Liver (tissue), 9 donors: ENCODE data around the gene ARHGAP30. TPM values are rescaled to one million over a fixed set of nuclear protein-coding genes. Genes with fewer than 3 reads are reported as not detected.

Source experiments
- DNase-seq: peaks from one replicate; pipeline ENCODE4 v3.0.0-alpha.2; 2017; ENCODE audit warnings: low spot score
- H3K27ac ChIP-seq, 2 donors: one replicate each; pipeline ENCODE4 v1.7.0; 2013; ENCODE audit warnings: inconsistent platforms in 2 of 2, low read length in 2 of 2, control low read depth in 1 of 2, low read depth in 1 of 2, mild to moderate bottlenecking in 1 of 2
- H3K27me3 ChIP-seq, 4 donors: one replicate each; pipeline versions ENCODE4 v1.6.1 to v1.7.0; 2013; ENCODE audit warnings: low read length in 3 of 4, inconsistent platforms in 1 of 4, mild to moderate bottlenecking in 1 of 4, moderate library complexity in 1 of 4; ENCODE audit not compliant: control insufficient read depth in 4 of 4, insufficient read depth in 4 of 4
- H3K36me3 ChIP-seq, 4 donors: one replicate each; pipeline versions ENCODE4 v1.6.1 to v1.7.0; 2013; ENCODE audit warnings: low read length in 3 of 4, mild to moderate bottlenecking in 3 of 4, low read depth in 1 of 4, moderate library complexity in 1 of 4; ENCODE audit not compliant: control insufficient read depth in 4 of 4, insufficient read depth in 3 of 4
- H3K4me1 ChIP-seq, 4 donors: one replicate each; pipeline versions ENCODE4 v1.6.1 to v1.7.0; 2013; ENCODE audit warnings: low read length in 3 of 4, mild to moderate bottlenecking in 3 of 4, moderate library complexity in 1 of 4; ENCODE audit not compliant: control insufficient read depth in 4 of 4, insufficient read depth in 4 of 4
- H3K4me3 ChIP-seq, 3 donors: one replicate each; pipeline versions ENCODE4 v1.6.1 to v1.7.0; 2013; ENCODE audit warnings: low read length in 3 of 3, control low read depth in 1 of 3, low read depth in 1 of 3, mild to moderate bottlenecking in 1 of 3
- H3K9ac ChIP-seq, 2 donors: one replicate each; pipeline ENCODE4 v1.7.0; 2013; ENCODE audit warnings: low read length in 2 of 2, mild to moderate bottlenecking in 2 of 2, moderate library complexity in 2 of 2, control low read depth in 1 of 2, low read depth in 1 of 2
- H3K9me3 ChIP-seq, 4 donors: one replicate each; pipeline versions ENCODE4 v1.6.1 to v1.7.0; 2013; ENCODE audit warnings: low read length in 3 of 4; ENCODE audit not compliant: control insufficient read depth in 4 of 4
- CTCF ChIP-seq: fragments of 150-350 bp; IDR thresholded peaks from 2 replicates; pipeline ENCODE4 v1.5.1; 2017; ENCODE audit warnings: improper control_type of control experiment, low read depth, low read length; ENCODE audit not compliant: missing input control
- EGR1 ChIP-seq, 2 donors: IDR thresholded peaks; 2 replicates each; pipeline ENCODE4 v1.6.1; 2016 to 2018; ENCODE audit warnings: antibody characterized with exemption in 2 of 2, low read depth in 2 of 2
- FOXA1 ChIP-seq: IDR thresholded peaks from 2 replicates; pipeline ENCODE4 v1.6.1; 2016; ENCODE audit warnings: antibody characterized with exemption
- FOXA2 ChIP-seq: IDR thresholded peaks from 2 replicates; pipeline ENCODE4 v1.6.1; 2016; ENCODE audit warnings: antibody characterized with exemption
- GABPA ChIP-seq, 2 donors: IDR thresholded peaks in 1 of 2; conservative IDR thresholded peaks in 1 of 2; 2 replicates each; pipeline ENCODE4 v1.6.1; 2016; ENCODE audit warnings: antibody characterized with exemption in 2 of 2, mild to moderate bottlenecking in 1 of 2, moderate library complexity in 1 of 2
- HNF4A ChIP-seq, 2 donors: conservative IDR thresholded peaks; 2 replicates each; pipeline ENCODE4 v1.6.1; 2016; ENCODE audit warnings: antibody characterized with exemption in 2 of 2, mild to moderate bottlenecking in 2 of 2
- HNF4G ChIP-seq: IDR thresholded peaks from 2 replicates; pipeline ENCODE4 v1.6.1; 2016; ENCODE audit warnings: antibody characterized with exemption
- JUND ChIP-seq, 2 donors: IDR thresholded peaks; 2 replicates each; pipeline ENCODE4 v1.6.1; 2016; ENCODE audit warnings: antibody characterized with exemption in 2 of 2
- MAX ChIP-seq: IDR thresholded peaks from 2 replicates; pipeline ENCODE4 v1.6.1; 2016; ENCODE audit warnings: antibody characterized with exemption
- NR2F2 ChIP-seq: IDR thresholded peaks from 2 replicates; pipeline ENCODE4 v1.6.1; 2016; ENCODE audit warnings: antibody characterized with exemption
- RAD21 ChIP-seq, 2 donors: IDR thresholded peaks; 2 replicates each; pipeline ENCODE4 v1.6.1; 2016; ENCODE audit warnings: antibody characterized with exemption in 2 of 2, mild to moderate bottlenecking in 2 of 2
- RXRA ChIP-seq, 2 donors: IDR thresholded peaks; 2 replicates each; pipeline ENCODE4 v1.6.1; 2017 to 2018; ENCODE audit warnings: antibody characterized with exemption in 2 of 2, mild to moderate bottlenecking in 1 of 2
- SP1 ChIP-seq: IDR thresholded peaks from 2 replicates; pipeline ENCODE4 v1.6.1; 2018; ENCODE audit warnings: antibody characterized with exemption, mild to moderate bottlenecking
- YY1 ChIP-seq: IDR thresholded peaks from 2 replicates; pipeline ENCODE4 v1.6.1; 2016; ENCODE audit warnings: antibody characterized with exemption, mild to moderate bottlenecking
- WGBS: extraction: QIAGEN DNeasy Blood & Tissue Kit; methylation state at CpG from one replicate; pipeline ENCODE4 v1.1.7; 2013; 5-methylcytosine and 5-hydroxymethylcytosine counted together
- polyA plus RNA-seq, 2 donors: library from polyadenylated mRNA; stranded (reverse) in 1 of 2; unstranded in 1 of 2; fragments of 200-250 nt in 1 of 2; fragments of >200 nt in 1 of 2; fragmentation: Nextera tagmentation in 1 of 2; extraction: Ambion mirVana in 1 of 2; gene quantifications; one replicate each; pipeline versions ENCODE4 v1.2.1 to v1.2.3, GENCODE V29; 2013 to 2015
- total RNA-seq, 2 donors: library from RNA; depleted of rRNA; stranded (reverse); fragments of >200 nt; gene quantifications; one replicate each; pipeline ENCODE4 v1.2.3, GENCODE V29; 2014
- TF ChIP-seq, protein P1 (sequence below): IDR thresholded peaks from 2 replicates; pipeline ENCODE4 v1.6.1; 2016; ENCODE audit warnings: antibody characterized with exemption
- TF ChIP-seq, protein P2 (sequence below): IDR thresholded peaks from 2 replicates; pipeline ENCODE4 v1.6.1; 2016; ENCODE audit warnings: antibody characterized with exemption, mild to moderate bottlenecking
- donor health status: healthy.
- donor health status: healthy.
- donor health status: healthy.
- donor health status: healthy.
- donor health status: healthy.

ARHGAP30 gene
- total and polyA plus RNA-seq, 4 donors: 1.2 to 8.9 (median 5.0) TPM

DNA sequence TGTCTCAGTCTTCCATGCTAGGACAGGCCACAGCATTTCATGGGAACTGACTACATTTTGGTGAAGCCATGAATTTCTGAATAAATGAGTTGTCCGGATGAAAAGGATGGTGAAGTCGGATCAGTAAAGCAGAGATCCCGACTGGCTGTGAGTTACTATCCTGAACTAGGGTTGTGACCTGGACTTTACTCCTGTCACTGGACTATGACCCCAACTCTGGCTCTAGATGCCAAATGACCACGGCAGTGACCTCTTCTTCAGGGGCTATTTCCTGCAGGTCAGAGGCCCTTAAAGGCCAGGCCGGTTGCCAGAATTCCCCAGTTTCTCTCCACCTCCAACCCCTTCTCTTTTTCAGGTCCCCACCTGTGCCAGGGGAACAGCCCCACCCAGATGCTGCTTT lies 21.4 kb upstream of the ARHGAP30 start:
- no peak overlapping the region for H3K9ac ChIP-seq
- no peak overlapping the region for H3K27ac ChIP-seq
- TF ChIP-seq JUND (IDR thresholded peaks at IDR 0.05) (peak in 1 of 2 donors; percentile 14), FOXA1 (no peak), HNF4G (peak; percentile 98), GABPA (IDR thresholded peaks at IDR 0.05 in 1 of 2, conservative IDR thresholded peaks at IDR 0.05 in 1 of 2) (no peak), EGR1 (IDR thresholded peaks at IDR 0.05; ENCODE audit: low read depth in 2 of 2) (no peak), RXRA (IDR thresholded peaks at IDR 0.05) (peak; percentile 86 to 97), HNF4A (conservative IDR thresholded peaks at IDR 0.05) (peak; percentile 96 to 100), RAD21 (IDR thresholded peaks at IDR 0.05) (peak in 1 of 2 donors; percentile 43), SP1 (peak; percentile 63), NR2F2 (peak; percentile 95)
- TF ChIP-seq, protein P1, sequence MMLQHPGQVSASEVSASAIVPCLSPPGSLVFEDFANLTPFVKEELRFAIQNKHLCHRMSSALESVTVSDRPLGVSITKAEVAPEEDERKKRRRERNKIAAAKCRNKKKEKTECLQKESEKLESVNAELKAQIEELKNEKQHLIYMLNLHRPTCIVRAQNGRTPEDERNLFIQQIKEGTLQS: peak; percentile 24
- WGBS: 41% methylated on average over 5 of the region's 5 CpGs
- no peaks in the 10 kb centered on the region for H3K27me3 ChIP-seq
- no peaks in the 10 kb centered on the region for H3K9me3 ChIP-seq
- H3K36me3 ChIP-seq: no peaks in the 10 kb centered on the region
- no peak for DNase-seq
- peaks cover 0 to 1% (median 0%) of the 10 kb centered on the region in 4 donors for H3K4me1 ChIP-seq
- no peak overlapping the region for H3K4me3 ChIP-seq

DNA sequence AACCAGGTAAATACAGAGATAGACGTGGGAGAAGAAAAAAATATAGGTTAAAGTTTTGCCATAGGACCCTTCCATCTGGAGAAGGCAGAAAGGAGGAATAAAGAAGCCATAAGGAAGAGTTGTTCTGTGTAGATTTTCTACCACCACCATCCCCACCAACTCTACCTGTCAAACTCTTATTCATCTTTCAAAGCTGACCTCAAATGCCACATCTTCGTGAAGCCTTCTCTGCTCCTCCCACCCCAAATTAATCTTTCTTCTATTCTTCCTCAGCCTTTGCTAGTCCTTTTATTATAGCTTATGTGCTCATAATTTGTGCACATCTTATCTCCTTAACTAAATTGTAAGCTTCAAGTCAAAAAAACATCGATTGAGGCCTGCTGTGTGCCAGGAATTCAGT lies 20.9 kb upstream of the ARHGAP30 start:
- H3K4me1 ChIP-seq: peaks cover 0 to 1% (median 0%) of the 10 kb centered on the region in 4 donors
- WGBS: 73% methylated on average over 3 of the region's 3 CpGs
- DNase-seq: no peak
- H3K27me3 ChIP-seq: no peaks in the 10 kb centered on the region
- no peaks in the 10 kb centered on the region for H3K9me3 ChIP-seq
- H3K9ac ChIP-seq: no peak overlapping the region
- no peak overlapping the region for H3K27ac ChIP-seq
- TF ChIP-seq SP1: no peak
- TF ChIP-seq, protein P1: no peak
- no peak for TF ChIP-seq HNF4A (conservative IDR thresholded peaks at IDR 0.05)
- TF ChIP-seq GABPA (IDR thresholded peaks at IDR 0.05 in 1 of 2, conservative IDR thresholded peaks at IDR 0.05 in 1 of 2): no peak
- TF ChIP-seq, protein P2, sequence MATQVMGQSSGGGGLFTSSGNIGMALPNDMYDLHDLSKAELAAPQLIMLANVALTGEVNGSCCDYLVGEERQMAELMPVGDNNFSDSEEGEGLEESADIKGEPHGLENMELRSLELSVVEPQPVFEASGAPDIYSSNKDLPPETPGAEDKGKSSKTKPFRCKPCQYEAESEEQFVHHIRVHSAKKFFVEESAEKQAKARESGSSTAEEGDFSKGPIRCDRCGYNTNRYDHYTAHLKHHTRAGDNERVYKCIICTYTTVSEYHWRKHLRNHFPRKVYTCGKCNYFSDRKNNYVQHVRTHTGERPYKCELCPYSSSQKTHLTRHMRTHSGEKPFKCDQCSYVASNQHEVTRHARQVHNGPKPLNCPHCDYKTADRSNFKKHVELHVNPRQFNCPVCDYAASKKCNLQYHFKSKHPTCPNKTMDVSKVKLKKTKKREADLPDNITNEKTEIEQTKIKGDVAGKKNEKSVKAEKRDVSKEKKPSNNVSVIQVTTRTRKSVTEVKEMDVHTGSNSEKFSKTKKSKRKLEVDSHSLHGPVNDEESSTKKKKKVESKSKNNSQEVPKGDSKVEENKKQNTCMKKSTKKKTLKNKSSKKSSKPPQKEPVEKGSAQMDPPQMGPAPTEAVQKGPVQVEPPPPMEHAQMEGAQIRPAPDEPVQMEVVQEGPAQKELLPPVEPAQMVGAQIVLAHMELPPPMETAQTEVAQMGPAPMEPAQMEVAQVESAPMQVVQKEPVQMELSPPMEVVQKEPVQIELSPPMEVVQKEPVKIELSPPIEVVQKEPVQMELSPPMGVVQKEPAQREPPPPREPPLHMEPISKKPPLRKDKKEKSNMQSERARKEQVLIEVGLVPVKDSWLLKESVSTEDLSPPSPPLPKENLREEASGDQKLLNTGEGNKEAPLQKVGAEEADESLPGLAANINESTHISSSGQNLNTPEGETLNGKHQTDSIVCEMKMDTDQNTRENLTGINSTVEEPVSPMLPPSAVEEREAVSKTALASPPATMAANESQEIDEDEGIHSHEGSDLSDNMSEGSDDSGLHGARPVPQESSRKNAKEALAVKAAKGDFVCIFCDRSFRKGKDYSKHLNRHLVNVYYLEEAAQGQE: no peak
- TF ChIP-seq YY1: no peak
- no peak for TF ChIP-seq MAX
- no peak for TF ChIP-seq RXRA (IDR thresholded peaks at IDR 0.05)
- TF ChIP-seq RAD21 (IDR thresholded peaks at IDR 0.05): no peak
- TF ChIP-seq EGR1 (IDR thresholded peaks at IDR 0.05; ENCODE audit: low read depth in 2 of 2): no peak
- TF ChIP-seq FOXA2: no peak
- TF ChIP-seq CTCF: no peak
- H3K36me3 ChIP-seq: no peaks in the 10 kb centered on the region
- no peak overlapping the region for H3K4me3 ChIP-seq
